Colonic mucosa (tissue), 4 donors: ENCODE measurements around the gene LRMDA. TPM values are rescaled to one million over a fixed set of nuclear protein-coding genes. Genes with fewer than 3 reads are reported as not detected.

ENCODE experiments used
- DNase-seq: peaks from one replicate; pipeline ENCODE4 v3.0.0-alpha.2; 2020
- H3K27ac ChIP-seq: fragments of 200-600 bp; one replicate; pipeline ENCODE4 v1.8.0; 2021
- H3K27me3 ChIP-seq: fragments of 200-600 bp; one replicate; pipeline ENCODE4 v1.8.0; 2021
- H3K36me3 ChIP-seq: fragments of 200-600 bp; one replicate; pipeline ENCODE4 v1.8.0; 2021
- H3K4me1 ChIP-seq: fragments of 200-600 bp; one replicate; pipeline ENCODE4 v1.8.0; 2021; ENCODE audit warnings: mild to moderate bottlenecking
- H3K4me3 ChIP-seq: fragments of 200-600 bp; one replicate; pipeline ENCODE4 v1.8.0; 2021
- H3K9ac ChIP-seq, 2 donors: one replicate each; pipeline ENCODE4 v1.7.0; 2013; ENCODE audit warnings: control low read depth in 2 of 2, low read depth in 2 of 2, low read length in 2 of 2
- H3K9me3 ChIP-seq: fragments of 200-600 bp; one replicate; pipeline ENCODE4 v1.8.0; 2021
- CTCF ChIP-seq: fragments of 200-600 bp; IDR thresholded peaks from one replicate; pipeline ENCODE4 v1.8.0; 2022; ENCODE audit warnings: antibody characterized with exemption, mild to moderate bottlenecking
- intact Hi-C: fragments of 100-400 bp; cut with DNase I; formaldehyde crosslinking; loops from one replicate; pipeline ENCODE4 v1.14.1; 2022
- total RNA-seq, 2 donors: library from RNA; stranded (reverse); fragmentation: NEBNext Ultra II Directional in 1 of 2; extraction: Animal tissue kit (Norgen Biotek cat#: 25700) in 1 of 2; gene quantifications; one replicate each; pipeline ENCODE4 v1.2.1, GENCODE V29; 2021
- donor health status: healthy.
- donor health status: DM: no; HTN: no; CAD: no.
- donor health status: DM: no; HTN: no; CAD: no.

Gene LRMDA
- total RNA-seq, 2 donors from 2014 or later: 2.5 to 5.2 TPM

- Histone ChIP-seq H3K36me3 (no peaks in the 10 kb centered on the region), H3K9me3 (no peaks in the 10 kb centered on the region), H3K9ac (no peak overlapping the region), H3K27me3 (no peaks in the 10 kb centered on the region), H3K4me3 (no peak overlapping the region), H3K4me1 (no peaks in the 10 kb centered on the region), H3K27ac (no peak overlapping the region)
- DNase-seq: no peak
- intact Hi-C loops: no loop called here
- TF ChIP-seq CTCF: no peak
Observed at GRCh38 chr10:75936841-75937240, 505.4 kb downstream of the LRMDA start.

GRCh38 chr10:75937823-75938222 lies 506.4 kb downstream of the LRMDA start:
- DNase-seq: no peak
- Histone ChIP-seq H3K36me3 (no peaks in the 10 kb centered on the region), H3K9ac (no peak overlapping the region), H3K4me3 (no peak overlapping the region), H3K9me3 (no peaks in the 10 kb centered on the region), H3K4me1 (no peaks in the 10 kb centered on the region), H3K27me3 (no peaks in the 10 kb centered on the region), H3K27ac (no peak overlapping the region)
- TF ChIP-seq CTCF: no peak
- intact Hi-C loops: no loop called here

- TF ChIP-seq CTCF: no peak
- Histone ChIP-seq H3K9ac (no peak overlapping the region), H3K27ac (no peak overlapping the region), H3K27me3 (no peaks in the 10 kb centered on the region), H3K4me3 (no peak overlapping the region), H3K36me3 (no peaks in the 10 kb centered on the region), H3K4me1 (no peaks in the 10 kb centered on the region), H3K9me3 (no peaks in the 10 kb centered on the region)
- no peak for DNase-seq
- intact Hi-C loops: no loop called here
Observed at GRCh38 chr10:75938380-75939122, 507.1 kb downstream of the LRMDA start.

- Histone ChIP-seq H3K27ac (no peak overlapping the region), H3K27me3 (no peaks in the 10 kb centered on the region), H3K9me3 (no peaks in the 10 kb centered on the region), H3K36me3 (no peaks in the 10 kb centered on the region), H3K9ac (no peak overlapping the region), H3K4me3 (no peak overlapping the region), H3K4me1 (no peaks in the 10 kb centered on the region)
- DNase-seq: no peak
- TF ChIP-seq CTCF: no peak
- intact Hi-C loops: no loop called here
Observed at GRCh38 chr10:75939541-75939940, 508.1 kb downstream of the LRMDA start.

GRCh38 chr10:75940742-75941141 lies 509.3 kb downstream of the LRMDA start:
- H3K36me3 ChIP-seq: no peaks in the 10 kb centered on the region
- H3K9ac ChIP-seq: no peak overlapping the region
- no peak overlapping the region for H3K4me3 ChIP-seq
- H3K27me3 ChIP-seq: no peaks in the 10 kb centered on the region
- DNase-seq: no peak
- intact Hi-C loops: no loop called here
- H3K9me3 ChIP-seq: no peaks in the 10 kb centered on the region
- H3K4me1 ChIP-seq: no peaks in the 10 kb centered on the region
- no peak overlapping the region for H3K27ac ChIP-seq
- no peak for TF ChIP-seq CTCF
